ENCODE results near the gene JCHAIN. TPM values are rescaled to one million over a fixed set of nuclear protein-coding genes. Genes with fewer than 3 reads are reported as not detected.

Gene JCHAIN
- total and polyA plus RNA-seq, 2 of the 4 experiments (the other 2 are of a cell fraction) = 0.72 to 0.86 TPM

DNA sequence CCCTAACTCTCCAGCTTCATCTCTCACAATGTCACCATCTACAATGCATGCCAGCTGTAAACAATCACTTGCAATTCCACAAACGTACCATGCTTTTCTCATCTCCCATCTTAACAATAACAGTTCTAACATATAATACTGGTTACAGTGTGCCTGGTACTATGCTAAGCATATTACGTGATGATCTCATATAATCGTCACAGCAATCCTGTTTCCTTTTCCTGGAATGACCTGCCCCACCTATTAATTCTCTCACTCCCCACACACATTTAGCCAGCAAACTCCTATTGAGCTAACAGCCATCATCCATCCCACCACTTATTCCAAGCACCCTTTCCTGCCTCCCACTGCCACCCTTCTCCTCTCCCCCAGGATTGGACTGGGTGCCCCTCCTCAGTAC is 7.9 kb downstream of the JCHAIN start:
- no peak overlapping the region for H4K5ac ChIP-seq (ENCODE audit: low read depth, low read length)
- in situ Hi-C loops (cut with MboI; ENCODE audit: low sequenced_read_pairs) = no loop called here

More for the DNA sequence above, 7.9 kb downstream of the JCHAIN start:
- DNase-seq (no peak), ATAC-seq (ENCODE audit: low read depth) (no peak)
- H3K36me3 ChIP-seq (ENCODE audit: control insufficient read depth, insufficient read depth, low read length) = no peaks in the 10 kb centered on the region
- H2AK5ac ChIP-seq (ENCODE audit: low read depth, low read length) = no peak overlapping the region
- no peak overlapping the region for H3K23ac ChIP-seq (ENCODE audit: low read depth, low read length)
- no peak overlapping the region for H4K8ac ChIP-seq (ENCODE audit: low read depth in 2 of 2, low read length in 2 of 2)
- no peaks in the 10 kb centered on the region for H3K79me1 ChIP-seq (ENCODE audit: low read depth in 1 of 2, low read length in 2 of 2)
- H3K9me1 ChIP-seq (ENCODE audit: insufficient read depth, low read length) = no peaks in the 10 kb centered on the region
- H3K18ac ChIP-seq (ENCODE audit: low read depth, low read length) = no peak overlapping the region
- H4K20me1 ChIP-seq (ENCODE audit: insufficient read depth, low read length) = no peaks in the 10 kb centered on the region
- H2BK15ac ChIP-seq (ENCODE audit: low read depth, low read length) = no peak overlapping the region
- H2BK5ac ChIP-seq (ENCODE audit: low read depth, low read length, poor library complexity, severe bottlenecking) = no peak overlapping the region
- H4K91ac ChIP-seq (ENCODE audit: insufficient read depth, low read depth, low read length) = no peak overlapping the region
- dilution Hi-C loops (cut with HindIII; ENCODE audit: low sequenced_read_pairs, unreplicated experiment) = no loop called here
- TF ChIP-seq FOS (IDR thresholded peaks at IDR 0.05; ENCODE audit: low read depth, low read length) (no peak), MXI1 (IDR thresholded peaks at IDR 0.05; ENCODE audit: borderline replicate concordance, low read depth, low read length) (no peak), RCOR1 (IDR thresholded peaks at IDR 0.05; ENCODE audit: insufficient replicate concordance, low read length) (no peak), POLR2A (IDR thresholded peaks at IDR 0.05; ENCODE audit: low read depth, low read length) (no peak), RFX5 (IDR thresholded peaks at IDR 0.05; ENCODE audit: low read depth, low read length) (no peak), MAZ (IDR thresholded peaks at IDR 0.05; ENCODE audit: borderline replicate concordance, low read depth, low read length) (no peak), RAD21 (IDR thresholded peaks at IDR 0.05; ENCODE audit: low read length) (no peak), NFE2L2 (IDR thresholded peaks at IDR 0.05; ENCODE audit: low read depth, low read length) (no peak), SMC3 (IDR thresholded peaks at IDR 0.05; ENCODE audit: low read depth, low read length) (no peak), CEBPB (IDR thresholded peaks at IDR 0.05; ENCODE audit: low read depth, low read length) (no peak), MAFK (IDR thresholded peaks at IDR 0.05; ENCODE audit: low read depth, low read length) (no peak), BHLHE40 (IDR thresholded peaks at IDR 0.05; ENCODE audit: low read depth, low read length) (no peak), CHD1 (IDR thresholded peaks at IDR 0.05; ENCODE audit: low read depth, low read length) (no peak)
- TF ChIP-seq, protein P1, sequence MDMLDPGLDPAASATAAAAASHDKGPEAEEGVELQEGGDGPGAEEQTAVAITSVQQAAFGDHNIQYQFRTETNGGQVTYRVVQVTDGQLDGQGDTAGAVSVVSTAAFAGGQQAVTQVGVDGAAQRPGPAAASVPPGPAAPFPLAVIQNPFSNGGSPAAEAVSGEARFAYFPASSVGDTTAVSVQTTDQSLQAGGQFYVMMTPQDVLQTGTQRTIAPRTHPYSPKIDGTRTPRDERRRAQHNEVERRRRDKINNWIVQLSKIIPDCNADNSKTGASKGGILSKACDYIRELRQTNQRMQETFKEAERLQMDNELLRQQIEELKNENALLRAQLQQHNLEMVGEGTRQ (IDR thresholded peaks at IDR 0.05; ENCODE audit: low read depth, low read length) = no peak
- TF ChIP-seq, protein P2, sequence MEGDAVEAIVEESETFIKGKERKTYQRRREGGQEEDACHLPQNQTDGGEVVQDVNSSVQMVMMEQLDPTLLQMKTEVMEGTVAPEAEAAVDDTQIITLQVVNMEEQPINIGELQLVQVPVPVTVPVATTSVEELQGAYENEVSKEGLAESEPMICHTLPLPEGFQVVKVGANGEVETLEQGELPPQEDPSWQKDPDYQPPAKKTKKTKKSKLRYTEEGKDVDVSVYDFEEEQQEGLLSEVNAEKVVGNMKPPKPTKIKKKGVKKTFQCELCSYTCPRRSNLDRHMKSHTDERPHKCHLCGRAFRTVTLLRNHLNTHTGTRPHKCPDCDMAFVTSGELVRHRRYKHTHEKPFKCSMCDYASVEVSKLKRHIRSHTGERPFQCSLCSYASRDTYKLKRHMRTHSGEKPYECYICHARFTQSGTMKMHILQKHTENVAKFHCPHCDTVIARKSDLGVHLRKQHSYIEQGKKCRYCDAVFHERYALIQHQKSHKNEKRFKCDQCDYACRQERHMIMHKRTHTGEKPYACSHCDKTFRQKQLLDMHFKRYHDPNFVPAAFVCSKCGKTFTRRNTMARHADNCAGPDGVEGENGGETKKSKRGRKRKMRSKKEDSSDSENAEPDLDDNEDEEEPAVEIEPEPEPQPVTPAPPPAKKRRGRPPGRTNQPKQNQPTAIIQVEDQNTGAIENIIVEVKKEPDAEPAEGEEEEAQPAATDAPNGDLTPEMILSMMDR (conservative IDR thresholded peaks at IDR 0.05; ENCODE audit: low read depth, low read length) = no peak
- TF ChIP-seq, protein P3, sequence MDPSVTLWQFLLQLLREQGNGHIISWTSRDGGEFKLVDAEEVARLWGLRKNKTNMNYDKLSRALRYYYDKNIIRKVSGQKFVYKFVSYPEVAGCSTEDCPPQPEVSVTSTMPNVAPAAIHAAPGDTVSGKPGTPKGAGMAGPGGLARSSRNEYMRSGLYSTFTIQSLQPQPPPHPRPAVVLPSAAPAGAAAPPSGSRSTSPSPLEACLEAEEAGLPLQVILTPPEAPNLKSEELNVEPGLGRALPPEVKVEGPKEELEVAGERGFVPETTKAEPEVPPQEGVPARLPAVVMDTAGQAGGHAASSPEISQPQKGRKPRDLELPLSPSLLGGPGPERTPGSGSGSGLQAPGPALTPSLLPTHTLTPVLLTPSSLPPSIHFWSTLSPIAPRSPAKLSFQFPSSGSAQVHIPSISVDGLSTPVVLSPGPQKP (IDR thresholded peaks at IDR 0.05; ENCODE audit: borderline replicate concordance, low read depth, low read length) = no peak
- no peak overlapping the region for H2BK120ac ChIP-seq (ENCODE audit: low read depth, low read length)
- 20% methylated on average over 1 of the region's 3 CpGs; no CpG with 5 or more reads in 1 of the 2 experiments for WGBS, 2 experiments (ENCODE audit: extremely low coverage in 2 of 2, insufficient read length in 1 of 2)
- no peak overlapping the region for H3K56ac ChIP-seq (ENCODE audit: extremely low read depth, insufficient read depth, low read length)
- H3K4me2 ChIP-seq (ENCODE audit: low read depth, low read length) = no peak overlapping the region
- no peak overlapping the region for H3K9ac ChIP-seq (ENCODE audit: low read depth, low read length)
- H3K27me3 ChIP-seq (ENCODE audit: control insufficient read depth, insufficient read depth, low read length) = no peaks in the 10 kb centered on the region
- H3K4ac ChIP-seq (ENCODE audit: low read depth, low read length) = no peak overlapping the region
- H3K9me3 ChIP-seq (ENCODE audit: control insufficient read depth, insufficient read depth, low read length) = no peaks in the 10 kb centered on the region
- POLR2A ChIA-PET (ENCODE audit: unreplicated experiment) = no interaction called here
- intact Hi-C loops (cut with micrococcal nuclease) = no loop called here
- CTCF ChIA-PET = no interaction called here
- BruUV-seq (replicated peaks) = no TSS peak
- H3K4me3 ChIP-seq (ENCODE audit: insufficient read depth, low read depth, low read length) = no peak overlapping the region
- 0 out of 2 replicates have a peak overlapping the region, but pooled peaks have one; percentile 4 for H3K14ac ChIP-seq (replicated peaks; ENCODE audit: low read depth, low read length)
- no peak overlapping the region for H2BK20ac ChIP-seq (ENCODE audit: low read depth, low read length)
- H3K27ac ChIP-seq (ENCODE audit: insufficient read depth, low read length) = no peak overlapping the region
- H3K4me1 ChIP-seq (ENCODE audit: control insufficient read depth, insufficient read depth, low read length) = no peaks in the 10 kb centered on the region
- H2AFZ ChIP-seq (replicated peaks; ENCODE audit: low read length, poor library complexity) = no peak overlapping the region
- no peak overlapping the region for H2AK9ac ChIP-seq (replicated peaks; ENCODE audit: low read depth, low read length, poor library complexity)

All from IMR-90 (cell line).